GM18909 (cell line): ENCODE data around the gene ETS1.

ENCODE experiments used
- ATAC-seq: cut with Tn5 transposase; IDR thresholded peaks from one replicate; pipeline ENCODE4 v1.9.1; 2021; ENCODE audit warnings: mild to moderate bottlenecking; ENCODE audit not compliant: unreplicated experiment, poor library complexity

The ETS1 gene

GRCh38 chr11:128596250-128596649 lies 8.9 kb upstream of the ETS1 start:
- ATAC-seq, result no peak

- no peak for ATAC-seq
Measured at GRCh38 chr11:128595775-128596174, 8.4 kb upstream of the ETS1 start.

GRCh38 chr11:128595221-128595620 lies 7.9 kb upstream of the ETS1 start:
- no peak for ATAC-seq

- no peak for ATAC-seq
Measured at GRCh38 chr11:128594226-128594625, 6.9 kb upstream of the ETS1 start.

- no peak for ATAC-seq
Measured at GRCh38 chr11:128593281-128593680, 5.9 kb upstream of the ETS1 start.

GRCh38 chr11:128592454-128592853 lies 5.1 kb upstream of the ETS1 start:
- no peak for ATAC-seq

GRCh38 chr11:128590587-128590986 lies 3.2 kb upstream of the ETS1 start:
- no peak for ATAC-seq

GRCh38 chr11:128589998-128590397 lies 2.6 kb upstream of the ETS1 start:
- ATAC-seq, result no peak

GRCh38 chr11:128588093-128588492 lies 735 bp upstream of the ETS1 start:
- ATAC-seq, result no peak

- no peak for ATAC-seq
Measured at GRCh38 chr11:128586689-128587088, 669 bp downstream of the ETS1 start.

GRCh38 chr11:128585498-128586238 lies 1.7 kb downstream of the ETS1 start:
- ATAC-seq, result no peak

GRCh38 chr11:128584253-128584652 lies 3.1 kb downstream of the ETS1 start:
- ATAC-seq, result no peak

GRCh38 chr11:128582496-128583366 lies 4.6 kb downstream of the ETS1 start:
- ATAC-seq, result no peak

- ATAC-seq, result no peak
Measured at GRCh38 chr11:128581561-128582272, 5.6 kb downstream of the ETS1 start.

- no peak for ATAC-seq
Measured at GRCh38 chr11:128580612-128581011, 6.7 kb downstream of the ETS1 start.

- no peak for ATAC-seq
Measured at GRCh38 chr11:128579798-128580504, 7.4 kb downstream of the ETS1 start.

- no peak for ATAC-seq
Measured at GRCh38 chr11:128576555-128576954, 10.8 kb downstream of the ETS1 start.

GRCh38 chr11:128575961-128576350 lies 11.4 kb downstream of the ETS1 start:
- no peak for ATAC-seq

- ATAC-seq, result no peak
Measured at GRCh38 chr11:128575174-128575960, 12.0 kb downstream of the ETS1 start.

GRCh38 chr11:128574576-128575011 lies 12.8 kb downstream of the ETS1 start:
- no peak for ATAC-seq
